Activated B cell treated with CpG ODN at 0.5 μM for 24 hours (primary cell): ENCODE measurements around the gene BPIFA1. TPM values are rescaled to one million over a fixed set of nuclear protein-coding genes. Genes with fewer than 3 reads are reported as not detected.

ENCODE experiments used
- ATAC-seq: fragments of 200-7000 bp; cut with Tn5 transposase; one replicate; pipeline ENCODE4 v1.10.0; 2021; ENCODE audit warnings: low read depth, mild to moderate bottlenecking, moderate library complexity
- CTCF ChIA-PET: fragments of 350-600 bp; sonication (Branson Sonifier 250); formaldehyde crosslinking; loops from one replicate; lab custom pipeline; 2021; ENCODE audit warnings: antibody characterized with exemption; lab: Charles Lee
- POLR2A ChIA-PET: fragments of 350-600 bp; sonication (Branson Sonifier 250); formaldehyde crosslinking; loops from one replicate; lab custom pipeline; 2021; ENCODE audit warnings: antibody characterized with exemption; lab: Charles Lee
- DNase-seq: peaks from one replicate; pipeline ENCODE4 v3.0.0; 2022
- H3K27ac Mint-ChIP-seq: one replicate; pipeline ENCODE4 v1.8.0; 2020; ENCODE audit warnings: mixed read lengths
- H3K27me3 Mint-ChIP-seq: one replicate; pipeline ENCODE4 v1.8.0; 2021; ENCODE audit warnings: mixed read lengths
- H3K36me3 Mint-ChIP-seq: one replicate; pipeline ENCODE4 v1.8.0; 2021; ENCODE audit warnings: low read depth, mixed read lengths
- H3K4me1 Mint-ChIP-seq: one replicate; pipeline ENCODE4 v1.8.0; 2021; ENCODE audit warnings: mixed read lengths
- H3K4me3 Mint-ChIP-seq: one replicate; pipeline ENCODE4 v1.8.0; 2020; ENCODE audit warnings: mild to moderate bottlenecking, mixed read lengths
- H3K9me3 Mint-ChIP-seq: one replicate; pipeline ENCODE4 v1.8.0; 2020; ENCODE audit warnings: mixed read lengths
- intact Hi-C: fragments of 100-400 bp; cut with micrococcal nuclease; formaldehyde crosslinking; loops from one replicate; pipeline ENCODE4 v1.15.1; 2024
- total RNA-seq: library from RNA; stranded (reverse); gene quantifications from 2 replicates; pipeline ENCODE4 v1.2.3, GENCODE V29; 2022
- TF ChIP-seq, protein P1 (sequence below): fragments of 200-600 bp; IDR thresholded peaks from one replicate; pipeline ENCODE4 v1.8.0; 2022; ENCODE audit warnings: antibody characterized with exemption, mild to moderate bottlenecking

BPIFA1 gene
- total RNA-seq, 1 donor from 2014 or later: not detected

- Mint-ChIP-seq H3K36me3 (no peaks in the 10 kb centered on the region), H3K27me3 (peaks cover 17% of the 10 kb centered on the region)
- POLR2A ChIA-PET: no interaction called here
Measured at GRCh38 chr20:33237989-33238388, 2.2 kb downstream of the BPIFA1 start.

DNA sequence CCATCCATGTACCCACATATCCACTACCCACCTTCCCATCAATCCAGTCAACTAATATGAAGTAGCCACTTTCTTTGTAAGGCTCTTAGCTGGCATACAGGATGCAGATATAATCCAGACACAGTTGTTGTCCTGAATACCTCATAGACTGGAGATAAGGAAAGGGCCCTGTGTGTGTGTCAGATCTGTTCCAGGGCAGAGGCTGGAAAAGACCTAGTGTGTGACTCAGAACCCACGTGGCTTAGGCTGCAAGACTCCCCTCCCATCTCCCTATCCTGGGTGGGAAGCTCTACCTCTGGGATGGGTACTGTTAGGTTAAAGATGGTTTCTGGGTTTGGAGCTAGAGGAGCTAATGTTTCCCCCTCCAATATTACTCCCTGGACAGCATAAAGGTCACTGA lies 3.6 kb downstream of the BPIFA1 start:
- intact Hi-C loops: no loop called here
- Mint-ChIP-seq H3K9me3 (no peaks in the 10 kb centered on the region), H3K4me1 (no peaks in the 10 kb centered on the region)

More at GRCh38 chr20:33237989-33238388, 2.2 kb downstream of the BPIFA1 start:
- CTCF ChIA-PET: no interaction called here
- DNase-seq (no peak), ATAC-seq (no peak)
- Mint-ChIP-seq H3K4me3 (no peak overlapping the region), H3K4me1 (no peaks in the 10 kb centered on the region), H3K9me3 (no peaks in the 10 kb centered on the region), H3K27ac (no peak overlapping the region)
- intact Hi-C loops: no loop called here
- TF ChIP-seq, protein P1, sequence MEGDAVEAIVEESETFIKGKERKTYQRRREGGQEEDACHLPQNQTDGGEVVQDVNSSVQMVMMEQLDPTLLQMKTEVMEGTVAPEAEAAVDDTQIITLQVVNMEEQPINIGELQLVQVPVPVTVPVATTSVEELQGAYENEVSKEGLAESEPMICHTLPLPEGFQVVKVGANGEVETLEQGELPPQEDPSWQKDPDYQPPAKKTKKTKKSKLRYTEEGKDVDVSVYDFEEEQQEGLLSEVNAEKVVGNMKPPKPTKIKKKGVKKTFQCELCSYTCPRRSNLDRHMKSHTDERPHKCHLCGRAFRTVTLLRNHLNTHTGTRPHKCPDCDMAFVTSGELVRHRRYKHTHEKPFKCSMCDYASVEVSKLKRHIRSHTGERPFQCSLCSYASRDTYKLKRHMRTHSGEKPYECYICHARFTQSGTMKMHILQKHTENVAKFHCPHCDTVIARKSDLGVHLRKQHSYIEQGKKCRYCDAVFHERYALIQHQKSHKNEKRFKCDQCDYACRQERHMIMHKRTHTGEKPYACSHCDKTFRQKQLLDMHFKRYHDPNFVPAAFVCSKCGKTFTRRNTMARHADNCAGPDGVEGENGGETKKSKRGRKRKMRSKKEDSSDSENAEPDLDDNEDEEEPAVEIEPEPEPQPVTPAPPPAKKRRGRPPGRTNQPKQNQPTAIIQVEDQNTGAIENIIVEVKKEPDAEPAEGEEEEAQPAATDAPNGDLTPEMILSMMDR: no peak

DNA sequence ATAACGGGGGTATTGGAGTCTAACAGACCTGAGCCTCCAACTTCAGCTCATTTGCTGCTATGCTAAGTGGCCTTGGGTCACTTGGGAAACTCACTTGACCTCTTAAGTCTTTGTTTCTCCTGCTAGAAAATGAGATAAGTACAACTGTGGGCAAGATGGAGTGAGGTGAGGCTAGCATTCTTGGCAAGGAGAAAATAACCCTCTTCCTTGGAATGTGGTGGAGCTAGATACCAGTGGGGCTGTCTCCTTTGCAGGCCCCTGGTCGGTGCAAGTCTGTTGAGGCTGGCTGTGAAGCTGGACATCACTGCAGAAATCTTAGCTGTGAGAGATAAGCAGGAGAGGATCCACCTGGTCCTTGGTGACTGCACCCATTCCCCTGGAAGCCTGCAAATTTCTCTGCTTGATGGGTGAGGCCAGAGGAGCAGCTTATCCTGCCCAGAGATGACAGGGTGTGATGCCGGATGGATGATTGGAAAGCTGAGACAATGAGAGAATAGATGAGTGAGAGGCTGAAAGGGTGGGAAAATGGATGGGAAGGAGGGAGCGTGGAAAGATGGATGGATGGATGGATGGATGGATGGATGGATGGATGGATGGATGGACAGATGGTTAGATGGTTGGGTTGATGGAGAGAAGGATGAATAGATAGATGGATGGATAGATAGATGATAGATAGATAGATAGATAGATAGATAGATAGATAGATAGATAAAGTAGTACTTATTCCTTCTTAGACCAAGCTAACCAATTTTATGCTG lies 4.4 kb downstream of the BPIFA1 start:
- ATAC-seq: no peak
- H3K4me1 Mint-ChIP-seq: no peaks in the 10 kb centered on the region
- no peaks in the 10 kb centered on the region for H3K36me3 Mint-ChIP-seq
- intact Hi-C loops: no loop called here
- TF ChIP-seq, protein P1: no peak
- ChIA-PET CTCF (no interaction called here), POLR2A (interaction anchor here (0.6 kb wide), 1 partner anchor 174 kb away, joined by 8 read pairs; no protein-coding TSS in a partner anchor)
- no peak overlapping the region for H3K4me3 Mint-ChIP-seq
- DNase-seq: no peak
- H3K27ac Mint-ChIP-seq: no peak overlapping the region
- H3K27me3 Mint-ChIP-seq: peaks cover 9% of the 10 kb centered on the region
- no peaks in the 10 kb centered on the region for H3K9me3 Mint-ChIP-seq

More for the DNA sequence above, 3.6 kb downstream of the BPIFA1 start:
- ATAC-seq (no peak), DNase-seq (no peak)
- TF ChIP-seq, protein P1: no peak
- POLR2A ChIA-PET: interaction anchor here (0.6 kb wide), 1 partner anchor 174 kb away, joined by 8 read pairs; no protein-coding TSS in a partner anchor
- no peak overlapping the region for H3K27ac Mint-ChIP-seq
- no peaks in the 10 kb centered on the region for H3K36me3 Mint-ChIP-seq
- CTCF ChIA-PET: no interaction called here
- H3K4me3 Mint-ChIP-seq: no peak overlapping the region
- peaks cover 9% of the 10 kb centered on the region for H3K27me3 Mint-ChIP-seq

GRCh38 chr20:33240923-33241322 lies 5.1 kb downstream of the BPIFA1 start:
- ATAC-seq (no peak), DNase-seq (no peak)
- H3K9me3 Mint-ChIP-seq: no peaks in the 10 kb centered on the region
- POLR2A ChIA-PET: no interaction called here
- H3K4me3 Mint-ChIP-seq: no peak overlapping the region
- H3K4me1 Mint-ChIP-seq: no peaks in the 10 kb centered on the region
- intact Hi-C loops: no loop called here
- no peak overlapping the region for H3K27ac Mint-ChIP-seq
- H3K27me3 Mint-ChIP-seq: peaks cover 6% of the 10 kb centered on the region
- no peaks in the 10 kb centered on the region for H3K36me3 Mint-ChIP-seq
- TF ChIP-seq, protein P1: no peak
- CTCF ChIA-PET: no interaction called here

DNA sequence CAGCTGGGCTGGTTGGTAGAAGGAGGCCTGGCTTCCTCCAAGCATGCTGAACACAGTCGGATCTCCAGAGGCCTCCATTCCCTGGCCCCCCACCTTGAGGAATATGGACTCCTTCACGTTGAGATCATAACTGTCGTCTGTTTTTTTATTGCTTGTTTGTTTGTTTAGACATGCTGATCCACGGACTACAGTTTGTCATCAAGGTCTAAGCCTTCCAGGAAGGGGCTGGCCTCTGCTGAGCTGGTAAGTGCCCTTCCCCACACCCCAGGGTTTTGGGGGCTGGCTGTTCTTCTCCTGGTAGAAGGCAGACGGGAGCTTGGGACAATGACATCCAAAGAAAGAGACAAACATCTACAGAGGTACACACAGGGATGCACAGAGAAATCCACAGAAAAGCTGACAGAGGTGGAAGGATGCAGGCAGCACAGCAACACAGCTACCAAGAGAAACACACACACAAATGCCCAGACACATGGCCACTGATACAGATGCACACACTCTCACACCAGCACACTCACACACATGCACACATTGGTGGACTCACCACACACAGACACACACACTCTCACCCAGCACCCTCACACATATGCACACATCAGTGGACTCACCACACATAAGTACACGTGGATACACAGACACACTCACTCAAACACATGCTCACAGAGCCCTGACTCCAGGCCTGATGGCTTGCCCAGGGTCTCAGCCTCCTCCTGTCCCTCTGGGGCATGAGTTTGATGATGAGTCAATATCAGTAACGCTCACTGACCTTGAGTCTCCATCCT lies 6.7 kb downstream of the BPIFA1 start:
- no peaks in the 10 kb centered on the region for H3K9me3 Mint-ChIP-seq
- ATAC-seq (no peak), DNase-seq (no peak)
- H3K4me3 Mint-ChIP-seq: no peak overlapping the region
- H3K36me3 Mint-ChIP-seq: no peaks in the 10 kb centered on the region
- ChIA-PET POLR2A (no interaction called here), CTCF (no interaction called here)
- H3K27me3 Mint-ChIP-seq: peaks cover 6% of the 10 kb centered on the region
- TF ChIP-seq, protein P1: no peak
- intact Hi-C loops: no loop called here
- no peaks in the 10 kb centered on the region for H3K4me1 Mint-ChIP-seq
- no peak overlapping the region for H3K27ac Mint-ChIP-seq
